Keratinocyte (primary cell): ENCODE measurements around the gene KLHL9. TPM values are rescaled to one million over a fixed set of nuclear protein-coding genes. Genes with fewer than 3 reads are reported as not detected.

Experiments
- DNase-seq: peaks from one replicate; pipeline ENCODE4 v3.0.0-alpha.2; 2011; ENCODE audit warnings: low read depth, missing footprints, low spot score
- FAIRE-seq: peaks from 2 replicates; lab custom pipeline; 2011; peaks lifted over from hg19 to GRCh38; lab: Jason Lieb, UNC
- H2AFZ ChIP-seq: 2 replicates; pipeline ENCODE4 v1.6.0; 2012; ENCODE audit warnings: low read length, control low read depth, inconsistent platforms; ENCODE audit not compliant: control insufficient read depth
- H3K27ac ChIP-seq: 2 replicates; pipeline ENCODE4 v1.5.1; 2011; ENCODE audit warnings: low read length; ENCODE audit not compliant: control insufficient read depth, insufficient read depth
- H3K27me3 ChIP-seq: 3 replicates; pipeline ENCODE4 v1.6.0; 2011; ENCODE audit warnings: low read length; ENCODE audit not compliant: control insufficient read depth, insufficient read depth; ENCODE audit errors: extremely low read depth
- H3K36me3 ChIP-seq, 2 experiments: 2 replicates in 1 of 2; 3 replicates in 1 of 2; pipeline ENCODE4 v1.5.1; 2011; ENCODE audit warnings: low read length in 2 of 2, mild to moderate bottlenecking in 1 of 2; ENCODE audit not compliant: control insufficient read depth in 2 of 2, insufficient read depth in 2 of 2; ENCODE audit errors: extremely low read depth in 1 of 2
- H3K4me1 ChIP-seq: 3 replicates; pipeline ENCODE4 v1.5.1; 2011; ENCODE audit warnings: low read length; ENCODE audit not compliant: control insufficient read depth, insufficient read depth; ENCODE audit errors: extremely low read depth
- H3K4me2 ChIP-seq: 3 replicates; pipeline ENCODE4 v1.6.0; 2011; ENCODE audit warnings: low read depth, low read length; ENCODE audit not compliant: control insufficient read depth, insufficient read depth; ENCODE audit errors: extremely low read depth
- H3K4me3 ChIP-seq, 3 experiments: fragments of 200-600 bp in 1 of 3; sonication (generic) in 1 of 3; 2 replicates in 2 of 3; 3 replicates in 1 of 3; pipeline ENCODE4 v1.5.1; 2011 to 2016; ENCODE audit warnings: low read length in 3 of 3, mild to moderate bottlenecking in 3 of 3, control low read depth in 2 of 3, inconsistent platforms in 1 of 3, low read depth in 1 of 3, mixed read lengths in 1 of 3, mixed run types in 1 of 3, moderate library complexity in 1 of 3; ENCODE audit not compliant: control insufficient read depth in 2 of 3, insufficient read depth in 2 of 3; ENCODE audit errors: extremely low read depth in 1 of 3
- H3K79me2 ChIP-seq: 2 replicates; pipeline ENCODE4 v1.6.0; 2012; ENCODE audit warnings: low read length; ENCODE audit not compliant: control insufficient read depth, insufficient read depth
- H3K9ac ChIP-seq: 3 replicates; pipeline ENCODE4 v1.6.0; 2011; ENCODE audit warnings: low read length; ENCODE audit not compliant: control insufficient read depth, insufficient read depth; ENCODE audit errors: extremely low read depth
- H3K9me1 ChIP-seq: 3 replicates; pipeline ENCODE4 v1.6.0; 2011; ENCODE audit warnings: low read length; ENCODE audit not compliant: control insufficient read depth, insufficient read depth; ENCODE audit errors: extremely low read depth
- H3K9me3 ChIP-seq: 2 replicates; pipeline ENCODE4 v1.5.1; 2012; ENCODE audit warnings: low read depth, low read length; ENCODE audit not compliant: control insufficient read depth
- H4K20me1 ChIP-seq: 3 replicates; pipeline ENCODE4 v1.6.0; 2011; ENCODE audit warnings: low read length; ENCODE audit not compliant: control insufficient read depth, insufficient read depth; ENCODE audit errors: extremely low read depth
- EZH2 ChIP-seq: IDR thresholded peaks from one replicate; pipeline ENCODE4 v1.6.1; 2012; ENCODE audit warnings: inconsistent platforms, mild to moderate bottlenecking, low read length, moderate library complexity
- dilution Hi-C: fragments of 300-500 bp; cut with MboI; formaldehyde crosslinking; loops from one replicate; pipeline ENCODE4 v1.7.0; 2020; ENCODE audit warnings: low sequenced_read_pairs; ENCODE audit not compliant: extremely low pct_ligation_motif_present
- polyA plus RNA-seq, 5 experiments: library from polyadenylated mRNA; depleted of rRNA in 3 of 5; stranded (reverse) in 3 of 5; stranded (forward) in 1 of 5; unstranded in 1 of 5; fragments of >200 nt; gene quantifications; 1 replicate in 1 of 5; 2 replicates in 3 of 5; 3 replicates in 1 of 5; pipeline versions ENCODE4 v1.2.1 to v1.2.3, GENCODE V29; 2011 to 2012; ENCODE audit warnings: missing spikeins in 2 of 5, low read depth in 1 of 5, low replicate concordance in 1 of 5
- TF ChIP-seq, protein P1 (sequence below), 3 experiments: IDR thresholded peaks in 1 of 3; conservative IDR thresholded peaks in 1 of 3; optimal IDR thresholded peaks in 1 of 3; 2 replicates in 2 of 3; 3 replicates in 1 of 3; pipeline versions ENCODE3 to v1.5.1; 2011; ENCODE audit warnings: low read length in 3 of 3, mild to moderate bottlenecking in 3 of 3, moderate library complexity in 2 of 3, control low read depth in 1 of 3, inconsistent platforms in 1 of 3; ENCODE audit not compliant: insufficient read depth in 2 of 3; ENCODE audit errors: extremely low read depth in 1 of 3

KLHL9 gene
- polyA plus RNA-seq, 1 donor (not counting 4 experiments of a cell fraction or from before 2014, with no cell fraction given): 18.7 TPM

DNA sequence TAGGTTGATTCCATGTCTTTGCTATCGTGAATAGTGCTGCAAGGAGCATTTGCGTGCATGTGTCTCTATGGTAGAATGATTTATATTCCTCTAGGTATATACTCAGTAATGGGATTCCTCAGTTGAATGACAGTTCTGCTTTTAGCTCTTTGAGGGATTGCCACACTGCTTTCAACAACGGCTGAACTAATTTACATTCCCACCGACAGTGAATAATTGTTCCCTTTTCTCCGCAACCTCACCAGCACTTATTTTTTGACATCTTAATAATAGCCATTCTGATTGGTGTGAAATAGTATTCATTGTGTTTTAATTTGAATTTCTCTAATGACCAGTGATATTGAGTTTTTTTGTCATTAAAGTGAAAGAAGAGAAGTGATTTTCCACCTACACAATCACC, 48.5 kb downstream of the KLHL9 start:
- Histone ChIP-seq H3K4me1 (no peaks in the 10 kb centered on the region), H3K36me3 (no peaks in the 10 kb centered on the region), H3K4me3 (no peak overlapping the region), H4K20me1 (no peaks in the 10 kb centered on the region), H3K9me3 (no peaks in the 10 kb centered on the region), H3K27me3 (peaks cover 6% of the 10 kb centered on the region), H3K79me2 (no peaks in the 10 kb centered on the region), H3K9ac (no peak overlapping the region), H3K27ac (no peak overlapping the region), H3K9me1 (no peaks in the 10 kb centered on the region), H3K4me2 (no peak overlapping the region), H2AFZ (no peak overlapping the region)
- dilution Hi-C loops: no loop called here
- no peak for DNase-seq
- no peak for TF ChIP-seq EZH2
- TF ChIP-seq, protein P1, sequence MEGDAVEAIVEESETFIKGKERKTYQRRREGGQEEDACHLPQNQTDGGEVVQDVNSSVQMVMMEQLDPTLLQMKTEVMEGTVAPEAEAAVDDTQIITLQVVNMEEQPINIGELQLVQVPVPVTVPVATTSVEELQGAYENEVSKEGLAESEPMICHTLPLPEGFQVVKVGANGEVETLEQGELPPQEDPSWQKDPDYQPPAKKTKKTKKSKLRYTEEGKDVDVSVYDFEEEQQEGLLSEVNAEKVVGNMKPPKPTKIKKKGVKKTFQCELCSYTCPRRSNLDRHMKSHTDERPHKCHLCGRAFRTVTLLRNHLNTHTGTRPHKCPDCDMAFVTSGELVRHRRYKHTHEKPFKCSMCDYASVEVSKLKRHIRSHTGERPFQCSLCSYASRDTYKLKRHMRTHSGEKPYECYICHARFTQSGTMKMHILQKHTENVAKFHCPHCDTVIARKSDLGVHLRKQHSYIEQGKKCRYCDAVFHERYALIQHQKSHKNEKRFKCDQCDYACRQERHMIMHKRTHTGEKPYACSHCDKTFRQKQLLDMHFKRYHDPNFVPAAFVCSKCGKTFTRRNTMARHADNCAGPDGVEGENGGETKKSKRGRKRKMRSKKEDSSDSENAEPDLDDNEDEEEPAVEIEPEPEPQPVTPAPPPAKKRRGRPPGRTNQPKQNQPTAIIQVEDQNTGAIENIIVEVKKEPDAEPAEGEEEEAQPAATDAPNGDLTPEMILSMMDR (optimal IDR thresholded peaks at IDR 0.05 in 1 of 3, IDR thresholded peaks at IDR 0.05 in 1 of 3, conservative IDR thresholded peaks at IDR 0.05 in 1 of 3; ENCODE audit: extremely low read depth in 1 of 3, insufficient read depth in 2 of 3, low read length in 3 of 3): no peak
- FAIRE-seq: no peak

DNA sequence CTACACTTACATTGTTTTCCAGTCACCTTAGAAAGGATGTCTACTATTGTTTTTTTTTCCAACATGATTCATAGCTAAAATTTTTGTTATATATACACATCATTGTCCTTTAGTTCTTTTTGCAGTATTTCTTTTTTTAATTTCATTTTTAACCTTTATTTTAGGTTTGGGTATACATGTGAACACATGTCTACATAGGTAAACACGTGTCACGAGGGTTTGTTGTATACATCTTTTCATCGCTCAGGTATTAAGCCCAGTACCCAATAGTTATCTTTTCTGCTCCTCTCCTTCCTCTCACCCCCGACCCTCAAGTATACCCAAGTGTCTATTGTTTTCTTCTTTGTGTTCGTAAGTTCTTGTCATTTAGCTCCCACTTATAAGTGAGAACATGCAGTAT, 49.1 kb downstream of the KLHL9 start:
- Histone ChIP-seq H3K4me1 (no peaks in the 10 kb centered on the region), H2AFZ (no peak overlapping the region), H3K79me2 (no peaks in the 10 kb centered on the region), H3K9me1 (no peaks in the 10 kb centered on the region), H3K9ac (no peak overlapping the region), H3K27me3 (peaks cover 6% of the 10 kb centered on the region), H3K9me3 (no peaks in the 10 kb centered on the region), H3K27ac (no peak overlapping the region), H4K20me1 (no peaks in the 10 kb centered on the region), H3K4me3 (no peak overlapping the region), H3K36me3 (no peaks in the 10 kb centered on the region), H3K4me2 (no peak overlapping the region)
- no peak for FAIRE-seq
- DNase-seq: no peak
- dilution Hi-C loops: no loop called here
- TF ChIP-seq, protein P1 (optimal IDR thresholded peaks at IDR 0.05 in 1 of 3, IDR thresholded peaks at IDR 0.05 in 1 of 3, conservative IDR thresholded peaks at IDR 0.05 in 1 of 3; ENCODE audit: extremely low read depth in 1 of 3, insufficient read depth in 2 of 3, low read length in 3 of 3): no peak
- TF ChIP-seq EZH2: no peak
